Liver (tissue), 9 donors: ENCODE measurements around the gene SNX10. TPM values are rescaled to one million over a fixed set of nuclear protein-coding genes. Genes with fewer than 3 reads are reported as not detected.

Experiments used
- DNase-seq: peaks from one replicate; pipeline ENCODE4 v3.0.0-alpha.2; 2017; ENCODE audit warnings: low spot score
- H3K27ac ChIP-seq, 2 donors: one replicate each; pipeline ENCODE4 v1.7.0; 2013; ENCODE audit warnings: inconsistent platforms in 2 of 2, low read length in 2 of 2, control low read depth in 1 of 2, low read depth in 1 of 2, mild to moderate bottlenecking in 1 of 2
- H3K27me3 ChIP-seq, 4 donors: one replicate each; pipeline versions ENCODE4 v1.6.1 to v1.7.0; 2013; ENCODE audit warnings: low read length in 3 of 4, inconsistent platforms in 1 of 4, mild to moderate bottlenecking in 1 of 4, moderate library complexity in 1 of 4; ENCODE audit not compliant: control insufficient read depth in 4 of 4, insufficient read depth in 4 of 4
- H3K36me3 ChIP-seq, 4 donors: one replicate each; pipeline versions ENCODE4 v1.6.1 to v1.7.0; 2013; ENCODE audit warnings: low read length in 3 of 4, mild to moderate bottlenecking in 3 of 4, low read depth in 1 of 4, moderate library complexity in 1 of 4; ENCODE audit not compliant: control insufficient read depth in 4 of 4, insufficient read depth in 3 of 4
- H3K4me1 ChIP-seq, 4 donors: one replicate each; pipeline versions ENCODE4 v1.6.1 to v1.7.0; 2013; ENCODE audit warnings: low read length in 3 of 4, mild to moderate bottlenecking in 3 of 4, moderate library complexity in 1 of 4; ENCODE audit not compliant: control insufficient read depth in 4 of 4, insufficient read depth in 4 of 4
- H3K4me3 ChIP-seq, 3 donors: one replicate each; pipeline versions ENCODE4 v1.6.1 to v1.7.0; 2013; ENCODE audit warnings: low read length in 3 of 3, control low read depth in 1 of 3, low read depth in 1 of 3, mild to moderate bottlenecking in 1 of 3
- H3K9ac ChIP-seq, 2 donors: one replicate each; pipeline ENCODE4 v1.7.0; 2013; ENCODE audit warnings: low read length in 2 of 2, mild to moderate bottlenecking in 2 of 2, moderate library complexity in 2 of 2, control low read depth in 1 of 2, low read depth in 1 of 2
- H3K9me3 ChIP-seq, 4 donors: one replicate each; pipeline versions ENCODE4 v1.6.1 to v1.7.0; 2013; ENCODE audit warnings: low read length in 3 of 4; ENCODE audit not compliant: control insufficient read depth in 4 of 4
- EGR1 ChIP-seq, 2 donors: IDR thresholded peaks; 2 replicates each; pipeline ENCODE4 v1.6.1; 2016 to 2018; ENCODE audit warnings: antibody characterized with exemption in 2 of 2, low read depth in 2 of 2
- FOXA2 ChIP-seq: IDR thresholded peaks from 2 replicates; pipeline ENCODE4 v1.6.1; 2016; ENCODE audit warnings: antibody characterized with exemption
- HNF4A ChIP-seq, 2 donors: conservative IDR thresholded peaks; 2 replicates each; pipeline ENCODE4 v1.6.1; 2016; ENCODE audit warnings: antibody characterized with exemption in 2 of 2, mild to moderate bottlenecking in 2 of 2
- JUND ChIP-seq, 2 donors: IDR thresholded peaks; 2 replicates each; pipeline ENCODE4 v1.6.1; 2016; ENCODE audit warnings: antibody characterized with exemption in 2 of 2
- RAD21 ChIP-seq, 2 donors: IDR thresholded peaks; 2 replicates each; pipeline ENCODE4 v1.6.1; 2016; ENCODE audit warnings: antibody characterized with exemption in 2 of 2, mild to moderate bottlenecking in 2 of 2
- RXRA ChIP-seq, 2 donors: IDR thresholded peaks; 2 replicates each; pipeline ENCODE4 v1.6.1; 2017 to 2018; ENCODE audit warnings: antibody characterized with exemption in 2 of 2, mild to moderate bottlenecking in 1 of 2
- SP1 ChIP-seq: IDR thresholded peaks from 2 replicates; pipeline ENCODE4 v1.6.1; 2018; ENCODE audit warnings: antibody characterized with exemption, mild to moderate bottlenecking
- TAF1 ChIP-seq: conservative IDR thresholded peaks from 2 replicates; pipeline ENCODE4 v1.6.1; 2016; ENCODE audit warnings: antibody characterized with exemption, mild to moderate bottlenecking
- YY1 ChIP-seq: IDR thresholded peaks from 2 replicates; pipeline ENCODE4 v1.6.1; 2016; ENCODE audit warnings: antibody characterized with exemption, mild to moderate bottlenecking
- WGBS: extraction: QIAGEN DNeasy Blood & Tissue Kit; methylation state at CpG from one replicate; pipeline ENCODE4 v1.1.7; 2013; 5-methylcytosine and 5-hydroxymethylcytosine counted together
- polyA plus RNA-seq, 2 donors: library from polyadenylated mRNA; stranded (reverse) in 1 of 2; unstranded in 1 of 2; fragments of 200-250 nt in 1 of 2; fragments of >200 nt in 1 of 2; fragmentation: Nextera tagmentation in 1 of 2; extraction: Ambion mirVana in 1 of 2; gene quantifications; one replicate each; pipeline versions ENCODE4 v1.2.1 to v1.2.3, GENCODE V29; 2013 to 2015
- total RNA-seq, 2 donors: library from RNA; depleted of rRNA; stranded (reverse); fragments of >200 nt; gene quantifications; one replicate each; pipeline ENCODE4 v1.2.3, GENCODE V29; 2014
- TF ChIP-seq, protein P1 (sequence below): IDR thresholded peaks from 2 replicates; pipeline ENCODE4 v1.6.1; 2016; ENCODE audit warnings: antibody characterized with exemption
- TF ChIP-seq, protein P2 (sequence below): IDR thresholded peaks from 2 replicates; pipeline ENCODE4 v1.6.1; 2016; ENCODE audit warnings: antibody characterized with exemption
- TF ChIP-seq, protein P3 (sequence below): fragments of 150-350 bp; IDR thresholded peaks from 2 replicates; pipeline ENCODE4 v1.5.1; 2017; ENCODE audit warnings: improper control_type of control experiment, low read depth, low read length; ENCODE audit not compliant: missing input control
- donor health status: healthy.
- donor health status: healthy.
- donor health status: healthy.
- donor health status: healthy.
- donor health status: healthy.

The SNX10 gene
- total and polyA plus RNA-seq, 4 donors = 5.9 to 15.9 (median 12.8) TPM

DNA sequence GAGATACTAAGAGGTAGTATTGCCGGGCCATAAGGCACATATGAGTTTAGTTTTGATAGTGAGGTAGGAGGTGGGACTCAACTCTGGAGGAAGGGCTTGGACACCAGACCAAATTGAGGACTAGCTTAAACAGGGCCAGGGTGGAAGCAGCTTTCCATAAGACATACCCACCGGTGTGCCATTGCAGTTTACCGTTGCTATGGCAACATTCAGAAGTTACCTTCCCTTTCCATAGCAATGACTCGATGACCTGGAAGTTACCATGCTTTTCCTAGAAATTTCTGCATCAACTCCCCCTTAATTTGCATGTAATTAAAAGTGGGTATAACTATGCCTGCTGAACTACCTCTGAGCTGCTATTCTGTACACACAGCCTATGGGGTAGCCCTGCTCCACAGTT lies 10.9 kb upstream of the SNX10 start:
- TF ChIP-seq, protein P1, sequence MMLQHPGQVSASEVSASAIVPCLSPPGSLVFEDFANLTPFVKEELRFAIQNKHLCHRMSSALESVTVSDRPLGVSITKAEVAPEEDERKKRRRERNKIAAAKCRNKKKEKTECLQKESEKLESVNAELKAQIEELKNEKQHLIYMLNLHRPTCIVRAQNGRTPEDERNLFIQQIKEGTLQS = no peak
- TF ChIP-seq RAD21 (IDR thresholded peaks at IDR 0.05) = no peak
- TF ChIP-seq, protein P2, sequence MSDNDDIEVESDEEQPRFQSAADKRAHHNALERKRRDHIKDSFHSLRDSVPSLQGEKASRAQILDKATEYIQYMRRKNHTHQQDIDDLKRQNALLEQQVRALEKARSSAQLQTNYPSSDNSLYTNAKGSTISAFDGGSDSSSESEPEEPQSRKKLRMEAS = no peak
- TF ChIP-seq TAF1 = no peak
- no peak for TF ChIP-seq JUND (IDR thresholded peaks at IDR 0.05)
- no peak for TF ChIP-seq EGR1 (IDR thresholded peaks at IDR 0.05; ENCODE audit: low read depth in 2 of 2)
- no peak overlapping the region for H3K27ac ChIP-seq
- H3K36me3 ChIP-seq = no peaks in the 10 kb centered on the region
- peaks cover 0 to 3% (median 0%) of the 10 kb centered on the region in 4 donors for H3K4me1 ChIP-seq
- no peaks in the 10 kb centered on the region for H3K9me3 ChIP-seq
- no peak overlapping the region for H3K9ac ChIP-seq
- H3K27me3 ChIP-seq = no peaks in the 10 kb centered on the region
- WGBS = 73% methylated on average over 4 of the region's 4 CpGs
- no peak for DNase-seq
- H3K4me3 ChIP-seq = no peak overlapping the region

DNA sequence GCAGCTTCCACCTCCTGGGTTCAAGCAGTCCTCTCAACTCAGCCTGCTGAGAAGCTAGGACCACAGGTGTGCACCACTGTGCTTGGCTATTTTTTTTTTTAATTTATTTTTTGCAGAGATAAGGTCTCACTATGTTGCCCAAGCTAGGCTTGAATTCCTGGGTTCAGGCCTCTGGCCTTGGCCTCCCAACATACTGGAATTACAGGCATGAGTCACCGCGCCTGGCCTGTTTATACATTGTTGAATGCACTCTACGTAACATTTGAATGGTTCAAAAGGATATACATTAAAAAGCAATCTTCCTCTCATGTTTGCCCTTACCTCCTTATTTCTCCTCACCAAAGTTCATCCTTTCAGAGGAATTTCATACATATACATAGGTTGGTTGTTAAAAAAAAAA lies 7.2 kb upstream of the SNX10 start:
- TF ChIP-seq, protein P2 = no peak
- no peak for TF ChIP-seq RXRA (IDR thresholded peaks at IDR 0.05)
- TF ChIP-seq, protein P1 = no peak
- no peak for TF ChIP-seq RAD21 (IDR thresholded peaks at IDR 0.05)
- no peak for TF ChIP-seq HNF4A (conservative IDR thresholded peaks at IDR 0.05)
- TF ChIP-seq TAF1 = no peak
- no peak for TF ChIP-seq SP1
- no peak for TF ChIP-seq YY1
- no peak for TF ChIP-seq FOXA2
- TF ChIP-seq, protein P3, sequence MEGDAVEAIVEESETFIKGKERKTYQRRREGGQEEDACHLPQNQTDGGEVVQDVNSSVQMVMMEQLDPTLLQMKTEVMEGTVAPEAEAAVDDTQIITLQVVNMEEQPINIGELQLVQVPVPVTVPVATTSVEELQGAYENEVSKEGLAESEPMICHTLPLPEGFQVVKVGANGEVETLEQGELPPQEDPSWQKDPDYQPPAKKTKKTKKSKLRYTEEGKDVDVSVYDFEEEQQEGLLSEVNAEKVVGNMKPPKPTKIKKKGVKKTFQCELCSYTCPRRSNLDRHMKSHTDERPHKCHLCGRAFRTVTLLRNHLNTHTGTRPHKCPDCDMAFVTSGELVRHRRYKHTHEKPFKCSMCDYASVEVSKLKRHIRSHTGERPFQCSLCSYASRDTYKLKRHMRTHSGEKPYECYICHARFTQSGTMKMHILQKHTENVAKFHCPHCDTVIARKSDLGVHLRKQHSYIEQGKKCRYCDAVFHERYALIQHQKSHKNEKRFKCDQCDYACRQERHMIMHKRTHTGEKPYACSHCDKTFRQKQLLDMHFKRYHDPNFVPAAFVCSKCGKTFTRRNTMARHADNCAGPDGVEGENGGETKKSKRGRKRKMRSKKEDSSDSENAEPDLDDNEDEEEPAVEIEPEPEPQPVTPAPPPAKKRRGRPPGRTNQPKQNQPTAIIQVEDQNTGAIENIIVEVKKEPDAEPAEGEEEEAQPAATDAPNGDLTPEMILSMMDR = no peak
- TF ChIP-seq JUND (IDR thresholded peaks at IDR 0.05) = no peak
- H3K9me3 ChIP-seq = no peaks in the 10 kb centered on the region
- no peak overlapping the region for H3K27ac ChIP-seq
- peaks cover 0 to under 1% (median 0%) of the 10 kb centered on the region in 4 donors for H3K4me1 ChIP-seq
- no peak overlapping the region for H3K4me3 ChIP-seq
- no peak overlapping the region for H3K9ac ChIP-seq
- WGBS = 95% methylated on average over 3 of the region's 3 CpGs
- H3K36me3 ChIP-seq = no peaks in the 10 kb centered on the region
- H3K27me3 ChIP-seq = no peaks in the 10 kb centered on the region
- no peak for DNase-seq

DNA sequence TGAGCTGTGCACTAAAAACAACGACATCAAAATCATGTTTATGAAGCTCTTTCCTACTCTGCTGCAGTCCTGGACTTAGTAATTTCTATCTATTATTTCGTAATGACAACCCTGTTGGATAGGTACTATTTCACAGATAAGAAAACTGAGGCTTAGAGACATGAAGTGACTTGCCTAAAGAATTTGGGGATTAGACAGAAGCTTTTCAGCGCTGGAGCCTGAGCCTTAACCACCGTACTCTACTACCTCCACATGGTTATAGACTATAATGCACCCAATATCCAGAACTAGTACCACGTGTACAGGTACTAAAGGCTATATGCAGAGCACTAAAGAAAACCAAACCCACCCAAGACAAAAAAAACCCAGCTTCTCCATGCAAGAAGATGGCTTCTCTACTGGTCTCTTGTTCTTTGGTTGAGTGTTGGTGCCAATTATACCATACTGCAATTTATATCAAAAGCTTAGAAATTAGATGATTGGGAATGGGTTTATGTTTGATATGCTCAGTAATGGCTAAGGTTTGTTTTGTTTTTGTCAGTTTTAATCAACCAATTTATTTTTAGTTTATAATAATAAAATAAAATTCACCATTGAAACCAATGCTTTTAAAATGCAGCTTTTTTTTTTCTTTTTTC lies 6.5 kb upstream of the SNX10 start:
- Histone ChIP-seq H3K4me1 (no peaks in the 10 kb centered on the region), H3K36me3 (no peaks in the 10 kb centered on the region), H3K27ac (no peak overlapping the region), H3K4me3 (no peak overlapping the region), H3K9me3 (no peaks in the 10 kb centered on the region), H3K27me3 (no peaks in the 10 kb centered on the region), H3K9ac (no peak overlapping the region)
- DNase-seq = no peak
- WGBS = 86% methylated on average over 5 of the region's 5 CpGs
- TF ChIP-seq RAD21 (IDR thresholded peaks at IDR 0.05) (peak in 1 of 2 donors; percentile 25), RXRA (IDR thresholded peaks at IDR 0.05) (no peak)
